Stomach (tissue), 9 donors: Measurements from ENCODE around the gene METRN. TPM values are rescaled to one million over a fixed set of nuclear protein-coding genes. Genes with fewer than 3 reads are reported as not detected.
A peak's percentile ranks its signal among the peaks of the same experiment; 100 is the strongest.

Experiments
- DNase-seq, 2 donors: peaks; one replicate each; pipeline versions ENCODE4 v3.0.0 to v3.0.0-alpha.2; 2013 to 2019
- H3K27ac ChIP-seq, 5 donors: fragments of 200-600 bp in 4 of 5; sonication (generic) in 4 of 5; one replicate each; pipeline ENCODE4 v1.5.1; 2013 to 2019; ENCODE audit warnings: mild to moderate bottlenecking in 1 of 5, moderate library complexity in 1 of 5
- H3K27me3 ChIP-seq, 3 donors: fragments of 200-600 bp; sonication (generic); one replicate each; pipeline ENCODE4 v1.5.1; 2017 to 2019; ENCODE audit warnings: mixed run types in 1 of 3
- H3K36me3 ChIP-seq, 4 donors: fragments of 200-600 bp; sonication (generic); 1 replicate in 3 of 4; 2 replicates in 1 of 4; pipeline ENCODE4 v1.5.1; 2016 to 2019
- H3K4me1 ChIP-seq, 4 donors: fragments of 200-600 bp; sonication (generic); one replicate each; pipeline ENCODE4 v1.5.1; 2016 to 2019
- H3K4me3 ChIP-seq, 4 donors: fragments of 200-600 bp; sonication (generic) in 3 of 4; one replicate each; pipeline ENCODE4 v1.5.1; 2016 to 2019; ENCODE audit warnings: mild to moderate bottlenecking in 1 of 4
- H3K9me3 ChIP-seq, 4 donors: fragments of 200-600 bp; sonication (generic); one replicate each; pipeline ENCODE4 v1.5.1; 2016 to 2019
- EP300 ChIP-seq: sonication (generic); formaldehyde crosslinking; IDR thresholded peaks from one replicate; pipeline ENCODE4 v1.6.1; 2017; ENCODE audit warnings: antibody characterized with exemption
- POLR2A ChIP-seq, 4 donors: fragments of 450-650 bp; IDR thresholded peaks; one replicate each; pipeline ENCODE4 v1.6.1; 2016; ENCODE audit warnings: antibody characterized with exemption in 4 of 4, control low read depth in 2 of 4, mild to moderate bottlenecking in 1 of 4, moderate library complexity in 1 of 4
- POLR2AphosphoS5 ChIP-seq, 3 donors: sonication (generic); formaldehyde crosslinking; IDR thresholded peaks; one replicate each; pipeline ENCODE4 v1.6.1; 2016; ENCODE audit warnings: antibody characterized with exemption in 3 of 3
- WGBS, 5 donors: extraction: QIAGEN DNeasy Blood & Tissue Kit in 3 of 5; methylation state at CpG; one replicate each; pipeline versions ENCODE4 v1.1.5 to v1.1.7; 2013 to 2018; 5-methylcytosine and 5-hydroxymethylcytosine counted together
- intact Hi-C: fragments of 100-400 bp; cut with DNase I; formaldehyde crosslinking; loops from one replicate; pipeline ENCODE4 v1.15.1; 2023; ENCODE audit warnings: low total_unique reads
- polyA plus RNA-seq, 3 donors: library from polyadenylated mRNA; stranded (reverse); fragments of 200-250 nt; gene quantifications; one replicate each; pipeline ENCODE4 v1.2.3, GENCODE V29; 2013
- total RNA-seq, 5 donors: library from RNA; depleted of rRNA; stranded (reverse); fragments of >200 nt; gene quantifications; one replicate each; pipeline versions ENCODE4 v1.1.0 to v1.2.3, GENCODE V29; 2014 to 2016
- TF ChIP-seq, protein P1 (sequence below), 7 experiments: fragments of 450-650 bp in 4 of 7; fragments of 200-600 bp in 3 of 7; sonication (generic) in 3 of 7; IDR thresholded peaks; one replicate each; pipeline ENCODE4 v1.5.1; 2016 to 2019; ENCODE audit warnings: antibody characterized with exemption in 7 of 7, control low read depth in 2 of 7, mild to moderate bottlenecking in 1 of 7
- donor health status: healthy with polysubstance abuse.
- donor health status: Bipolar disorder and iron deficiency.
- donor health status: healthy.

The METRN gene
- total and polyA plus RNA-seq, 8 donors = 7.1 to 79.7 (median 34.4) TPM

GRCh38 chr16:674968-675883 is 39.7 kb upstream of the METRN start, which contains the start of gene RHBDL1:
Gene RHBDL1 (plus strand): TSS chr16:675671. CDS start chr16:675791, 120 bp downstream.
- peaks cover 37 to 42% (median 41%) of the 10 kb centered on the region in 4 donors for H3K36me3 ChIP-seq
- intact Hi-C loops = no loop called here
- DNase-seq = peak in 1 of 2 donors; percentile 76

DNA sequence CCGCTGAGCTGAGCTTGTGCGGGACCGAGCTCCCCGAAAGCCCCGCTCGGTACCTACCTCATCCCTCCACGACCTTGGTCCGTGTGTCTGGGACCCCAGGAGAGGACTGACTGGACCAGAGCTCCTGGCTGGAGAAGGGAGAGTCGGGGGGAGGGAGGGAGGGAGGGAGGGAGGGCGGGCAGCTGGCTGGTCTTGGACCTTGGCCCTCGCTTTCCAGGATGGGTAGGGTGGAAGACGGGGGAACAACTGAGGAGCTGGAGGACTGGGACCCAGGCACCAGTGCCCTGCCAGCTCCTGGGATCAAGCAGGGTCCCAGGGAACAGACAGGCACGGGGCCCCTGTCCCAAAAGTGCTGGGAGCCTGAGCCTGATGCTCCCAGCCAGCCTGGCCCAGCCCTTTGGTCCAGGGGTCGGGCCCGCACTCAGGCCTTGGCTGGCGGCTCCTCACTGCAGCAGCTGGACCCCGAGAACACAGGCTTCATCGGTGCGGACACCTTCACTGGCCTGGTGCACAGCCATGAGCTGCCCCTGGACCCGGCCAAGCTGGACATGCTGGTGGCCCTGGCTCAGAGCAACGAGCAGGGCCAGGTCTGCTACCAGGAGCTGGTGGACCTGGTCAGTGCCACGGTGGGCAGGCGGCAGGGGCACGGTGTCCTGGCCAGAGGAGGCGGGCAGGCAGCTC is 38.9 kb upstream of the METRN start:
- WGBS, 5 donors = 34 to 47% (median 41%) methylated on average over 17 to 25 of the region's 25 CpGs
- intact Hi-C loops = no loop called here
- Histone ChIP-seq H3K27me3 (peaks cover 0 to 18% (median 0%) of the 10 kb centered on the region in 3 donors), H3K36me3 (peaks cover 29 to 34% (median 33%) of the 10 kb centered on the region in 4 donors), H3K27ac (peak overlapping the region in 2 of 5 donors; percentile 25 to 67), H3K4me3 (peak overlapping the region; percentile 36 to 45 (median 38)), H3K9me3 (no peaks in the 10 kb centered on the region), H3K4me1 (peaks cover 25 to 55% (median 52%) of the 10 kb centered on the region in 4 donors)
- no peak for TF ChIP-seq EP300
- no peak for TF ChIP-seq POLR2AphosphoS5 (IDR thresholded peaks at IDR 0.05)
- no peak for TF ChIP-seq POLR2A (IDR thresholded peaks at IDR 0.05)
- TF ChIP-seq, protein P1, sequence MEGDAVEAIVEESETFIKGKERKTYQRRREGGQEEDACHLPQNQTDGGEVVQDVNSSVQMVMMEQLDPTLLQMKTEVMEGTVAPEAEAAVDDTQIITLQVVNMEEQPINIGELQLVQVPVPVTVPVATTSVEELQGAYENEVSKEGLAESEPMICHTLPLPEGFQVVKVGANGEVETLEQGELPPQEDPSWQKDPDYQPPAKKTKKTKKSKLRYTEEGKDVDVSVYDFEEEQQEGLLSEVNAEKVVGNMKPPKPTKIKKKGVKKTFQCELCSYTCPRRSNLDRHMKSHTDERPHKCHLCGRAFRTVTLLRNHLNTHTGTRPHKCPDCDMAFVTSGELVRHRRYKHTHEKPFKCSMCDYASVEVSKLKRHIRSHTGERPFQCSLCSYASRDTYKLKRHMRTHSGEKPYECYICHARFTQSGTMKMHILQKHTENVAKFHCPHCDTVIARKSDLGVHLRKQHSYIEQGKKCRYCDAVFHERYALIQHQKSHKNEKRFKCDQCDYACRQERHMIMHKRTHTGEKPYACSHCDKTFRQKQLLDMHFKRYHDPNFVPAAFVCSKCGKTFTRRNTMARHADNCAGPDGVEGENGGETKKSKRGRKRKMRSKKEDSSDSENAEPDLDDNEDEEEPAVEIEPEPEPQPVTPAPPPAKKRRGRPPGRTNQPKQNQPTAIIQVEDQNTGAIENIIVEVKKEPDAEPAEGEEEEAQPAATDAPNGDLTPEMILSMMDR (IDR thresholded peaks at IDR 0.05) = no peak
- DNase-seq = peak in 1 of 2 donors; percentile 51

More at GRCh38 chr16:674968-675883, 39.7 kb upstream of the METRN start, which contains the start of gene RHBDL1:
- peaks cover 22 to 50% (median 47%) of the 10 kb centered on the region in 4 donors for H3K4me1 ChIP-seq
- TF ChIP-seq EP300 = no peak
- no peak for TF ChIP-seq POLR2AphosphoS5 (IDR thresholded peaks at IDR 0.05)
- TF ChIP-seq POLR2A (IDR thresholded peaks at IDR 0.05) = no peak
- TF ChIP-seq, protein P1 (IDR thresholded peaks at IDR 0.05) = no peak
- peaks cover 0 to 18% (median 0%) of the 10 kb centered on the region in 3 donors for H3K27me3 ChIP-seq
- peak within 1 kb of the TSS; percentile 36 to 45 (median 38) for H3K4me3 ChIP-seq
- H3K27ac ChIP-seq = peak within 1 kb of the TSS in 2 of 5 donors; percentile 25 to 67
- no peaks in the 10 kb centered on the region for H3K9me3 ChIP-seq
- WGBS, 5 donors = 3 to 11% (median 6%) methylated on average over 25 to 73 of the region's 73 CpGs

- H3K4me1 ChIP-seq = peaks cover 31 to 60% (median 57%) of the 10 kb centered on the region in 4 donors
- no peak for TF ChIP-seq POLR2A (IDR thresholded peaks at IDR 0.05)
- TF ChIP-seq, protein P1 (IDR thresholded peaks at IDR 0.05) = no peak
- TF ChIP-seq EP300 = no peak
- TF ChIP-seq POLR2AphosphoS5 (IDR thresholded peaks at IDR 0.05) = no peak
- no peak overlapping the region for H3K4me3 ChIP-seq
- no peaks in the 10 kb centered on the region for H3K9me3 ChIP-seq
- no peak overlapping the region for H3K27ac ChIP-seq
- no peak for DNase-seq
- WGBS, 5 donors = 80 to 90% (median 87%) methylated on average over 20 to 21 of the region's 21 CpGs
- peaks cover 27 to 33% (median 31%) of the 10 kb centered on the region in 4 donors for H3K36me3 ChIP-seq
- intact Hi-C loops = no loop called here
- H3K27me3 ChIP-seq = peaks cover 0 to 18% (median 0%) of the 10 kb centered on the region in 3 donors
Observed at GRCh38 chr16:676565-676902, 38.4 kb upstream of the METRN start.

DNA sequence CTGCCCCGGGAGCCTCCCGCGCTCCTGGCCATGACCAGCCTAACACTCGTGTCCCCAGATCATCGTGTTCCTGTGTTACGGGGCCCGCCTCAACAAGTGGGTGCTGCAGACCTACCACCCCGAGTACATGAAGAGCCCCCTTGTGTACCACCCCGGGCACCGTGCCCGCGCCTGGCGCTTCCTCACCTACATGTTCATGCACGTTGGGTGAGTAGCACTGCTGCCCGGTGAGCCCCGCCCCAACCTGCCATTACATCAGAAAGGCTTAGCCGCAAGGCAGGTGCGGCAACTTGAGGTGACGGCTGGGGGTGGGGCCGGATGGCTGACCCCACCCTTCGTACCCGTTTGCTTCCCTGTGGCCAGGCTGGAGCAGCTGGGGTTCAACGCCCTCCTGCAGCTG is 38.0 kb upstream of the METRN start:
- TF ChIP-seq POLR2AphosphoS5 (IDR thresholded peaks at IDR 0.05) (peak in 1 of 3 donors; percentile 53), POLR2A (IDR thresholded peaks at IDR 0.05) (no peak)
- H3K4me3 ChIP-seq = peak overlapping the region in 1 of 4 donors; percentile 9
- WGBS, 5 donors = 43 to 63% (median 44%) methylated on average over 16 to 23 of the region's 23 CpGs
- H3K36me3 ChIP-seq = peaks cover 27 to 33% (median 31%) of the 10 kb centered on the region in 4 donors
- H3K4me1 ChIP-seq = peaks cover 34 to 63% (median 61%) of the 10 kb centered on the region in 4 donors
- peak; percentile 83 to 93 for DNase-seq
- H3K9me3 ChIP-seq = no peaks in the 10 kb centered on the region
- H3K27me3 ChIP-seq = peaks cover 0 to 18% (median 0%) of the 10 kb centered on the region in 3 donors
- intact Hi-C loops = no loop called here
- no peak overlapping the region for H3K27ac ChIP-seq
